BE2C (cell line): ENCODE results near the gene USP7.
A peak's percentile ranks its signal among the peaks of the same experiment; 100 is the strongest.

ENCODE experiments used
- DNase-seq: peaks from one replicate; pipeline ENCODE4 v3.0.0-alpha.2; 2020
- H3K27me3 ChIP-seq: fragments of 250-450 bp; sonication (Bioruptor Pico); 2 replicates; pipeline ENCODE4 v1.5.1; 2020; ENCODE audit warnings: mild to moderate bottlenecking
- H3K36me3 ChIP-seq: fragments of 250-450 bp; sonication (Bioruptor Pico); 2 replicates; pipeline ENCODE4 v1.5.1; 2020; ENCODE audit warnings: mild to moderate bottlenecking
- H3K4me1 ChIP-seq: fragments of 250-450 bp; sonication (Bioruptor Pico); 2 replicates; pipeline ENCODE4 v1.5.1; 2020
- H3K4me3 ChIP-seq: 2 replicates; pipeline ENCODE4 v1.5.1; 2011; ENCODE audit warnings: low read depth, low read length
- H3K9me3 ChIP-seq: fragments of 250-450 bp; sonication (Bioruptor Pico); 2 replicates; pipeline ENCODE4 v1.5.1; 2020
- TF ChIP-seq, protein P1 (sequence below): IDR thresholded peaks from 2 replicates; pipeline ENCODE4 v1.5.1; 2012; ENCODE audit warnings: mild to moderate bottlenecking, low read depth, low read length

USP7 gene

DNA sequence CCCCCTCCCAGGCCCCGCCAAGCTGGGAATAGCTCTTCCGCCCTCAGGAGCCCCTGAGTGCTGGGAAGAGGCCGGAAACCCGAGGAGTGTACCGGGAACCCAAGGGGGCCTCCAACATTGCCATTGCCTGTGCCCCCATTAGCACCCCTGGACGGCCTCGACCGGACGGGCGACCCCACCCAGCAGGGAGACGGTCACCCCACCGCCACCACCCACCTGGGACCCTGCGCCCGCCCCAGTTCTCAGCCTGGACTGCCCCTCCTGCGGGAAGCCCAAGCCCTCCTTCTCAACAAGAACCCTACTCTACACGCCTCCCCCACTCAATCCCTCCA is 96.9 kb downstream of the USP7 start:
- no peak for DNase-seq
- Histone ChIP-seq H3K9me3 (no peaks in the 10 kb centered on the region), H3K4me1 (peaks cover 18% of the 10 kb centered on the region), H3K27me3 (no peaks in the 10 kb centered on the region), H3K36me3 (0 out of 2 replicates have a peak, but pooled peaks cover 7% of the 10 kb centered on the region), H3K4me3 (peak overlapping the region; percentile 91)
- TF ChIP-seq, protein P1, sequence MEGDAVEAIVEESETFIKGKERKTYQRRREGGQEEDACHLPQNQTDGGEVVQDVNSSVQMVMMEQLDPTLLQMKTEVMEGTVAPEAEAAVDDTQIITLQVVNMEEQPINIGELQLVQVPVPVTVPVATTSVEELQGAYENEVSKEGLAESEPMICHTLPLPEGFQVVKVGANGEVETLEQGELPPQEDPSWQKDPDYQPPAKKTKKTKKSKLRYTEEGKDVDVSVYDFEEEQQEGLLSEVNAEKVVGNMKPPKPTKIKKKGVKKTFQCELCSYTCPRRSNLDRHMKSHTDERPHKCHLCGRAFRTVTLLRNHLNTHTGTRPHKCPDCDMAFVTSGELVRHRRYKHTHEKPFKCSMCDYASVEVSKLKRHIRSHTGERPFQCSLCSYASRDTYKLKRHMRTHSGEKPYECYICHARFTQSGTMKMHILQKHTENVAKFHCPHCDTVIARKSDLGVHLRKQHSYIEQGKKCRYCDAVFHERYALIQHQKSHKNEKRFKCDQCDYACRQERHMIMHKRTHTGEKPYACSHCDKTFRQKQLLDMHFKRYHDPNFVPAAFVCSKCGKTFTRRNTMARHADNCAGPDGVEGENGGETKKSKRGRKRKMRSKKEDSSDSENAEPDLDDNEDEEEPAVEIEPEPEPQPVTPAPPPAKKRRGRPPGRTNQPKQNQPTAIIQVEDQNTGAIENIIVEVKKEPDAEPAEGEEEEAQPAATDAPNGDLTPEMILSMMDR, result no peak

DNA sequence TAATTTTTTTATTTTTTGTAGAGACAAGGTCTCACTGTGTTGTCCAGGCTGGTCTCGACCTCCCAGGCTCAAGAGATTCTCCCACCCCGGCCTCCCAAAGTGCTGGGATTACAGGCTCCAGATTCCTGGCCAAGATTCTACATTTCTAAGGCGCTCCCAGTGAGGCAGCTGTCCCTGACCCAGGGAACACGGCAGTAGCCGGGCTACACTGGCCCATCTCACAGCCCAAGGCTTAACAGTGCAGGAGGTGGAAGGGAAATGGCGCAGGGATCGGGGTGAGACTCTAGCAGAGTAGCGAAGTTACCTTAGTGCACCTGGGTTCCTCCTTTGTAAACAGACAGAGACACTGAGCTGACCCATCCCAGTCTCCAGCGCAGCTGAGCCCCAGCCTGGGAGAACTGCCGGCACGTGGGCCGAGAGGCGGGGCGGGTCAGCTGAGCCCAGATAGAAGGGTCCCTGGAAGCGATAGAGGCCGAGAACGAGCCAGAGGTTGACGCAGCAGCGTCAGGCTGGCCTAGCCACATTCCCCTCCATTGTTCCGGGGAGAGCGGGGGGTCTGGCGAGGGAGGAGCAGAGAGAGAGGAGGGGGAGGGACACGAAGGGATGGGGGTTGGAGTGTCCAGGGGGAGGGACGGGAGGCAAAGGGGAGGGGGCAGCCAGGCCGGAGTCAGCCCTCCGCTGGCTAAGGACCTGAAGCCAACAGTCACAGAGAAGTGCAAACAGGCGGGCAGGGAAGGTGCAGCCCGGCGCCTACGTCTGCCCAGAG is 97.4 kb downstream of the USP7 start:
- H3K27me3 ChIP-seq, result no peaks in the 10 kb centered on the region
- H3K4me3 ChIP-seq, result peak overlapping the region; percentile 91
- DNase-seq, result peak; percentile 58
- TF ChIP-seq, protein P1, result no peak
- H3K36me3 ChIP-seq, result 0 out of 2 replicates have a peak, but pooled peaks cover 7% of the 10 kb centered on the region
- no peaks in the 10 kb centered on the region for H3K9me3 ChIP-seq
- peaks cover 18% of the 10 kb centered on the region for H3K4me1 ChIP-seq

DNA sequence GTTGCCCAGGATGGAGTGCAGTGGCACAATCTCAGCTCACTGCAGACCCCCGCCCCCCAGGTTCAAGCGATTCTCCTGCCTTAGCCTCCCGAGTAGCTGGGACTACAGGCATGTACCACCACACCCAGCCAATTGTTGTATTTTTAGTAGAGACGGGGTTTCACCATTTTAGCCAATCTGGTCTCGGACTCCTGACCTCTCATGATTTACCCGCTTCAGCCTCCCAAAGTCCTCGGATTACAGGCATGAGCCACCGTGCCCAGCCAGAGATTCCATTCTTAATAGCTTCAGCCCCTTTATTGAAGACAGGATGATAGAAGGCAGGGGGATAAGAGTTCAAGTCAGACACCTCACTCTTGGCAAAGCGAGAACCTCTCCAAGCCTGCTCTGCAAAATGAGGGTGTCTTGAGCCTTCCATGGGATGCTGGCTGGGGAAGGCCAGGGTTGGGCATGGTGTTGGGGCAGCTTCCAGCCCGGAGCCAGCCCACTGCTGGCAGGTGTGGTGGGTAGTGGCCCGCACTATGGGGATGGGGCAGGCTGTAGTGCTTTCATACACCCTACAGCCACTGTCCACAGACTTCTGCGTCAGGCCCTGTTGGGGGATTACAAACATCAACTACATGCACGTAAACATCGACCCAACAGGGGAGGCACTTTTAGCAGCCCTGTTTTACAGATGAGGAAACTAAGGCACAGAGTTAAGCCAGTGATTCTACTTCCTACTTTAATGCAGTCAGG is 98.4 kb downstream of the USP7 start:
- Histone ChIP-seq H3K9me3 (no peaks in the 10 kb centered on the region), H3K36me3 (peaks cover 7% of the 10 kb centered on the region), H3K4me1 (peaks cover 18% of the 10 kb centered on the region), H3K27me3 (no peaks in the 10 kb centered on the region), H3K4me3 (no peak overlapping the region)
- TF ChIP-seq, protein P1, result no peak
- DNase-seq, result no peak

DNA sequence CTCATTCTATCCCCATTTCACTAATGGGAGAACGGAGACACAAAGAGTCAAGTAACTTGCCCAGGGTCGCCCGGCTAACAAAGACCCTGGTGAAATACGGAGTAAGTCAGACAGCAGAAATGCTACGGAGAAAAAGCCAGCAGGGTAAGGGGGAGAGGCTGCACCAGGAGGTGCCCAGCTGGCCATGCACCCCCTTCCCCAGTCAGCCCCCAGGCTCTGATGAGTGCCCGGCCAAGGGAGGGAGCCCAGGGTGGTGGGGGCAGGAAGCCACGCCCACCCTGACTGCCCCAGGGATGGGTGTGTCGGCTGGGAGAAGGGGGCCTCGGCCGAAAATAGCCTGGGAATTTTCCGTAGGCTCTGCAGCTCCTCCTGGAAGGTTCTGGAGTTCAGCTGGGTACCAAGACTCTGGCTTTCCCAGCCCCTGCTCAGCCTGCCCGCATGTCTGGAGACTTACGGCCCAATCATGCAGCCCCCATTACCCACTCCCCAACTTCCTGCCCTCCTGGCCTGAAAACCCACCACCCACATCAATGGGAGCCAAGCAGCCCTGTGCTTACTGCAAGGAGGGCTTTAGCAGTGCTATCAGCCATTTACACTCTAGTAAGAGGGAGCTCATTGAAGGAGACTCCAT is 99.1 kb downstream of the USP7 start:
- H3K4me1 ChIP-seq, result peaks cover 18% of the 10 kb centered on the region
- no peak overlapping the region for H3K4me3 ChIP-seq
- H3K9me3 ChIP-seq, result no peaks in the 10 kb centered on the region
- H3K27me3 ChIP-seq, result no peaks in the 10 kb centered on the region
- TF ChIP-seq, protein P1, result no peak
- H3K36me3 ChIP-seq, result peaks cover 10% of the 10 kb centered on the region
- no peak for DNase-seq

DNA sequence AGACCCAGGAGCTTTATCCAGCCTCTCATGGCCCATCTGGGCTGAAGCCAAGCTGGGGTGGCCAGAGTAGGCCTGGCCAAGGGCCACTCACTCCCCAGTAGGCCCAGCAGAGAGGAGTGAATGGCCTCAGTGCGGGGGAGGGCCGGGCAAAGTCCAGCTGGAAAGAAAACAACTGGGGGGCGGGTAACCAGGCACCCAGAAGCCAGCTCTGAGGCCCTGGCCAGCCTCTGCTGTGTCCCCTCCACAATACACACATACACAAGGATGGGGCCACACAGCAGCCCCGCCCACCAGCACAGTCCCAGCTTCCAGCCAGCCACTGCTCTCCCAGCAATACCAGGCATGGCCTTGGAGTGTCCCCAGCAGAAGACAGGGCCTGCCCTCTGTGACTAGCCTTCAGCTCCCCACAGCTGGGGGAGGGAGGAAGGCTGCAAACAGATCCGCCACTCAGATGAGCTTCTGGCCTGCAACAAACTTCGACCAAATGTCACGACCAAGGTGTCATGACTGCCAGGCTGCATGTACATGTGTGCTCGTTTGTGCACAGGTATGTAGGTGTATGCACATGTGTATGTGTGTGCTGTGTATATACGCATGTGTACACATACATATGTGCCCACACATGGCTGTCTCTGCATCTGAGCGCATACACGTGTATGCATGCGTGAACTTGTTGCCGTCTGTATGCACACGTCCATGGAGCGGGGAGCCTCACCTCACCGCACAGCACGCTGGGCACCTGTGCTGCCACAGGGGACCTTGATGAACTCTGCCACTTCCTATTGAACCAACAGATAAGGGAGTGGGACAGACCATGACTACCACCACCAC is 99.9 kb downstream of the USP7 start:
- H3K36me3 ChIP-seq, result peaks cover 16% of the 10 kb centered on the region
- no peak overlapping the region for H3K4me3 ChIP-seq
- no peaks in the 10 kb centered on the region for H3K27me3 ChIP-seq
- TF ChIP-seq, protein P1, result no peak
- no peaks in the 10 kb centered on the region for H3K9me3 ChIP-seq
- peaks cover 15% of the 10 kb centered on the region for H3K4me1 ChIP-seq
- peak; percentile 57 for DNase-seq
